Mesendoderm (in vitro differentiated cells): ENCODE results near the gene BBS9.

Source experiments
- DNase-seq: peaks from one replicate; pipeline ENCODE4 v3.0.0; 2013
- H2AK5ac ChIP-seq: 2 replicates; pipeline ENCODE4 v1.6.1; 2013; ENCODE audit warnings: low read length, inconsistent platforms
- H2BK120ac ChIP-seq: 2 replicates; pipeline ENCODE4 v1.6.1; 2013; ENCODE audit warnings: low read depth, mild to moderate bottlenecking, low read length, moderate library complexity, mixed read lengths
- H2BK15ac ChIP-seq: replicated peaks from 2 replicates; pipeline ENCODE4 v1.6.1; 2013; ENCODE audit warnings: low read depth, mild to moderate bottlenecking, moderate library complexity
- H2BK5ac ChIP-seq: 2 replicates; pipeline ENCODE4 v1.6.1; 2013; ENCODE audit warnings: low read length, inconsistent platforms
- H3K18ac ChIP-seq: 2 replicates; pipeline ENCODE4 v1.6.1; 2013; ENCODE audit warnings: mild to moderate bottlenecking, low read length, mixed read lengths
- H3K23ac ChIP-seq: one replicate; pipeline ENCODE4 v1.6.1; 2013; ENCODE audit warnings: low read length
- H3K27ac ChIP-seq: 2 replicates; pipeline ENCODE4 v1.5.1; 2013; ENCODE audit warnings: low read depth, mild to moderate bottlenecking, inconsistent platforms, low read length, moderate library complexity
- H3K27me3 ChIP-seq: 2 replicates; pipeline ENCODE4 v1.6.1; 2013; ENCODE audit warnings: low read length, control low read depth, mild to moderate bottlenecking, inconsistent platforms; ENCODE audit not compliant: insufficient read depth, poor library complexity
- H3K36me3 ChIP-seq: 2 replicates; pipeline ENCODE4 v1.6.1; 2013; ENCODE audit warnings: low read length, inconsistent platforms; ENCODE audit not compliant: control insufficient read depth, insufficient read depth
- H3K4ac ChIP-seq: one replicate; pipeline ENCODE4 v1.6.1; 2013; ENCODE audit warnings: low read depth, mild to moderate bottlenecking, low read length, moderate library complexity
- H3K4me1 ChIP-seq: 2 replicates; pipeline ENCODE4 v1.6.1; 2013; ENCODE audit warnings: low read depth, low read length, inconsistent platforms; ENCODE audit not compliant: control insufficient read depth
- H3K4me2 ChIP-seq: 2 replicates; pipeline ENCODE4 v1.6.1; 2013; ENCODE audit warnings: low read length
- H3K4me3 ChIP-seq: 2 replicates; pipeline ENCODE4 v1.5.1; 2013; ENCODE audit warnings: mild to moderate bottlenecking, low read length
- H3K56ac ChIP-seq: one replicate; pipeline ENCODE4 v1.6.1; 2013; ENCODE audit warnings: low read length
- H3K79me1 ChIP-seq: 2 replicates; pipeline ENCODE4 v1.6.1; 2013; ENCODE audit warnings: low read length, inconsistent platforms
- H3K79me2 ChIP-seq: 2 replicates; pipeline ENCODE4 v1.6.1; 2013; ENCODE audit warnings: mild to moderate bottlenecking, low read length; ENCODE audit not compliant: control insufficient read depth, insufficient read depth
- H3K9ac ChIP-seq: 2 replicates; pipeline ENCODE4 v1.6.1; 2013; ENCODE audit warnings: low read length, inconsistent platforms
- H4K5ac ChIP-seq: one replicate; pipeline ENCODE4 v1.6.1; 2013; ENCODE audit warnings: low read length
- H4K8ac ChIP-seq: one replicate; pipeline ENCODE4 v1.6.1; 2013; ENCODE audit warnings: low read depth, mild to moderate bottlenecking, control low read depth, low read length, moderate library complexity
- WGBS: extraction: QIAGEN DNeasy Blood & Tissue Kit; methylation state at CpG from one replicate; pipeline ENCODE4 v1.1.7; 2013; ENCODE audit warnings: low lambda C conversion rate, missing lambda C conversion rate; ENCODE audit not compliant: insufficient coverage; ENCODE audit errors: extremely low coverage; 5-methylcytosine and 5-hydroxymethylcytosine counted together

The BBS9 gene

GRCh38 chr7:33626869-33627268 lies 497.5 kb downstream of the BBS9 start:
- H3K9ac ChIP-seq = no peak overlapping the region
- WGBS = no CpG with 5 or more reads among the region's 2 CpGs
- H3K4me2 ChIP-seq = no peak overlapping the region
- H2AK5ac ChIP-seq = no peak overlapping the region
- H3K18ac ChIP-seq = no peak overlapping the region
- H2BK120ac ChIP-seq = no peak overlapping the region
- no peak for DNase-seq
- no peak overlapping the region for H4K5ac ChIP-seq
- H3K4me3 ChIP-seq = no peak overlapping the region
- no peaks in the 10 kb centered on the region for H3K79me2 ChIP-seq
- no peak overlapping the region for H2BK15ac ChIP-seq
- peaks cover 2% of the 10 kb centered on the region for H3K4me1 ChIP-seq
- no peak overlapping the region for H3K4ac ChIP-seq
- no peaks in the 10 kb centered on the region for H3K79me1 ChIP-seq
- no peaks in the 10 kb centered on the region for H3K27me3 ChIP-seq
- no peak overlapping the region for H3K56ac ChIP-seq
- no peaks in the 10 kb centered on the region for H3K36me3 ChIP-seq
- H2BK5ac ChIP-seq = no peak overlapping the region
- no peak overlapping the region for H4K8ac ChIP-seq
- H3K23ac ChIP-seq = no peak overlapping the region
- no peak overlapping the region for H3K27ac ChIP-seq

- H2BK15ac ChIP-seq = no peak overlapping the region
These were observed 498.4 kb downstream of the BBS9 start for GRCh38 chr7:33627741-33628140.

GRCh38 chr7:33628894-33629293 lies 499.5 kb downstream of the BBS9 start:
- Histone ChIP-seq H3K79me1 (no peaks in the 10 kb centered on the region), H3K23ac (no peak overlapping the region), H3K4ac (no peak overlapping the region), H4K5ac (no peak overlapping the region), H3K79me2 (no peaks in the 10 kb centered on the region), H3K18ac (no peak overlapping the region), H3K4me2 (no peak overlapping the region), H3K36me3 (no peaks in the 10 kb centered on the region), H2BK120ac (no peak overlapping the region), H3K27ac (no peak overlapping the region), H2AK5ac (no peak overlapping the region), H3K9ac (no peak overlapping the region), H2BK5ac (no peak overlapping the region), H3K27me3 (no peaks in the 10 kb centered on the region), H2BK15ac (no peak overlapping the region), H3K56ac (no peak overlapping the region), H4K8ac (no peak overlapping the region), H3K4me1 (peaks cover 2% of the 10 kb centered on the region), H3K4me3 (no peak overlapping the region)
- WGBS = no CpG with 5 or more reads among the region's 2 CpGs
- DNase-seq = no peak

More at GRCh38 chr7:33627741-33628140, 498.4 kb downstream of the BBS9 start:
- no peak overlapping the region for H3K18ac ChIP-seq
- H3K4ac ChIP-seq = no peak overlapping the region
- H3K9ac ChIP-seq = no peak overlapping the region
- no peak overlapping the region for H3K56ac ChIP-seq
- H3K36me3 ChIP-seq = no peaks in the 10 kb centered on the region
- no peak overlapping the region for H2AK5ac ChIP-seq
- H3K4me3 ChIP-seq = no peak overlapping the region
- no peak overlapping the region for H4K5ac ChIP-seq
- no peaks in the 10 kb centered on the region for H3K79me1 ChIP-seq
- H4K8ac ChIP-seq = no peak overlapping the region
- no peaks in the 10 kb centered on the region for H3K79me2 ChIP-seq
- peaks cover 2% of the 10 kb centered on the region for H3K4me1 ChIP-seq
- no peak for DNase-seq
- no peak overlapping the region for H3K4me2 ChIP-seq
- no peak overlapping the region for H2BK5ac ChIP-seq
- H3K27me3 ChIP-seq = no peaks in the 10 kb centered on the region
- no peak overlapping the region for H3K23ac ChIP-seq
- no peak overlapping the region for H3K27ac ChIP-seq
- WGBS = no CpG with 5 or more reads among the region's 3 CpGs
- H2BK120ac ChIP-seq = no peak overlapping the region

- Histone ChIP-seq H3K4ac (no peak overlapping the region), H4K8ac (no peak overlapping the region), H3K79me1 (no peaks in the 10 kb centered on the region), H3K18ac (no peak overlapping the region), H3K9ac (no peak overlapping the region), H3K23ac (no peak overlapping the region), H3K56ac (no peak overlapping the region), H3K79me2 (no peaks in the 10 kb centered on the region), H3K4me1 (peaks cover 2% of the 10 kb centered on the region), H2BK5ac (no peak overlapping the region), H2AK5ac (no peak overlapping the region), H2BK120ac (no peak overlapping the region), H3K27ac (no peak overlapping the region), H3K27me3 (no peaks in the 10 kb centered on the region), H3K4me3 (no peak overlapping the region), H3K4me2 (no peak overlapping the region), H4K5ac (no peak overlapping the region), H2BK15ac (no peak overlapping the region), H3K36me3 (no peaks in the 10 kb centered on the region)
- no peak for DNase-seq
- WGBS = no CpG with 5 or more reads among the region's 4 CpGs
These were observed 501.0 kb downstream of the BBS9 start for GRCh38 chr7:33630359-33630758.

- Histone ChIP-seq H3K79me2 (no peaks in the 10 kb centered on the region), H3K23ac (no peak overlapping the region), H3K4me3 (no peak overlapping the region), H2BK120ac (no peak overlapping the region), H3K79me1 (no peaks in the 10 kb centered on the region), H3K9ac (no peak overlapping the region), H2AK5ac (no peak overlapping the region), H3K4me1 (peaks cover 2% of the 10 kb centered on the region), H4K8ac (no peak overlapping the region), H3K27ac (no peak overlapping the region), H3K18ac (no peak overlapping the region), H3K56ac (no peak overlapping the region), H3K27me3 (no peaks in the 10 kb centered on the region), H4K5ac (no peak overlapping the region), H3K4ac (no peak overlapping the region), H3K4me2 (no peak overlapping the region), H3K36me3 (no peaks in the 10 kb centered on the region), H2BK5ac (no peak overlapping the region), H2BK15ac (no peak overlapping the region)
- no peak for DNase-seq
- WGBS = no CpG with 5 or more reads among the region's 24 CpGs
These were observed 503.0 kb downstream of the BBS9 start for GRCh38 chr7:33632322-33632721.

GRCh38 chr7:33632840-33633525 lies 503.6 kb downstream of the BBS9 start:
- no peak overlapping the region for H2BK120ac ChIP-seq
- no peak overlapping the region for H3K23ac ChIP-seq
- H3K4ac ChIP-seq = no peak overlapping the region
- H2AK5ac ChIP-seq = no peak overlapping the region
- H4K5ac ChIP-seq = no peak overlapping the region
- H3K9ac ChIP-seq = no peak overlapping the region
- no peak overlapping the region for H3K18ac ChIP-seq
- H3K27ac ChIP-seq = no peak overlapping the region
- H3K27me3 ChIP-seq = no peaks in the 10 kb centered on the region
- no peak overlapping the region for H3K4me3 ChIP-seq
- no peaks in the 10 kb centered on the region for H3K79me1 ChIP-seq
- H3K4me1 ChIP-seq = peaks cover 2% of the 10 kb centered on the region
- DNase-seq = no peak
- H3K56ac ChIP-seq = no peak overlapping the region
- H2BK15ac ChIP-seq = no peak overlapping the region
- no peaks in the 10 kb centered on the region for H3K79me2 ChIP-seq
- no peak overlapping the region for H3K4me2 ChIP-seq
- no CpG with 5 or more reads among the region's 6 CpGs for WGBS
- no peaks in the 10 kb centered on the region for H3K36me3 ChIP-seq
- no peak overlapping the region for H4K8ac ChIP-seq
- H2BK5ac ChIP-seq = no peak overlapping the region
